COLO668 (cell line): ENCODE results near the gene TMEM101.
"Not testable (repeated sequence)": the region's sequence is repeated elsewhere in the genome, so short reads cannot be mapped to it uniquely, and the experiment has no call there.

ENCODE experiments used
- DNase-seq: peaks from one replicate; lab custom pipeline; 2025; ENCODE audit not compliant: unreplicated experiment; lab: John Stamatoyannopoulos, UW

The TMEM101 gene

DNA sequence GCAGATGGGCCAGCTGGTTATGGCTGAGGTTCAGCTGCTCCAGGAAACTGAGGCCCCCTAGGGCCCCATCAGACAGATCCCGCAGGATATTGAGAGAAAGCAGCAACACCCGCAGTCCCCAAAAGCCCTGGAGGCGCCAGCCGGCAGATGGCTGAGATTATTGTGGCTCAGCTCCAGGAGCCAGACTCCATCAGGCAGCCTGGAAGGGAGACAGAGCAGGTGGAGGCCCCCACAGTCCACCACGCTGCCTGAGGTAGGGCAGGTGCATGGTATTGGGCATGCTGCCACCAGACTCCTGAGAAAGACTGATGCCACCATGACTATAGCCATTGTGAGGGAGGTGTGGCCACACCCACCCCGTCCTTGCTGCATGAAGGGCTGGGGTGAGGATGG lies 9.5 kb upstream of the TMEM101 start:
- DNase-seq, result peak; percentile 52

DNA sequence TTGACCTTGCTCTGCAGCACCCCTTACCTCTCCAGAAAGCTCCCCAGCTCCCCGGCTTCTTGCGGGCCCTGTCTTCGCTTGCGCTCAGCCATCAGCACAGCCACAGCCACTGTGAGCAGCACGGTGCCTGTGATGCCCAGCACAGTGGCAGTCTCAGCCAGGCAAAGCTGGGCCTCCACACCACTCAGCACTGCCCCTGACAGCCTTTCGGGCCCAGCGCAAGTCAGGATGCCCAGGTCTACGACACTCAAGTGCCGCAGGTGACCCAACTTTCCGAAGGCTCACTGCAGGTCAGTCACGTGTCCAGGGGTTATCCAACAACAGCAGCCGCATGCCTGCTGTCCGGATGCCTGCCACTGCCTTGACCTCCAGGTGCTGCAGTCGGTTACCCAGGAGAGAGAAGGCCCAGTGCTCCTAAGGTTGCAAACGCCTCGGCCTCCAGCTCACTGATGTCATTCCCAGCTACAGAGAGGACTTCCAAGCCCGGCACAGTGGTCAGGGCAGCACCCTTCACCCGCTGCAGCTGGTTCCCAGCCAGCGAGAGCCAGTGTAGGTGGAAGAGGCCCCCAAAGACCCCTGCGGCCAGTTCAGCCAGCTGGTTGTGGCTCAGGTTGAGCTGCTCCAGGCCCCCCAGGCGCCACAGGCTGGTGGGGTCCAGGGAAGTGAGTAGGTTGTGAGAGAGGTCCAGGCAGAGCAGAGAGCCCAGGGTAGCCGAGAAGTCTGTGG lies 8.9 kb upstream of the TMEM101 start:
- DNase-seq, result no peak

DNA sequence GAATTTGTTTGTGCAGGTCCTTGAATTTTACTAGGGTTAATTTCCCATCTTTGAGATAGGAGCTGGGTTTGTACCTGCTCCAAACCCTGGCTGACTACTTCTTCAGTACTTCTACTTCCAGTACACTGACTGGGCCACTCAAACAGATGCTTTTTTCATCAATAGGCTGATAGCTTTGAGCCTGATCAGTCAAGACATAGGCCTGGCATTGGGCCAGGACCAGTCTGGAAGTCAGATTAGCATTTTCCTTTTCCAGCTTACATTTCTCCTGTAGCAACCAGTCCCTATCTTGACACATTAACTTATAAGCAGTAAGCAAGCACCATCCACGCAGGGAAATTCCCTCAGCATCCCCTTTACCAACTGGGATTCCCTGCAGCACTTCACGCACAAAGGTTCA lies 7.5 kb upstream of the TMEM101 start:
- no peak for DNase-seq

DNA sequence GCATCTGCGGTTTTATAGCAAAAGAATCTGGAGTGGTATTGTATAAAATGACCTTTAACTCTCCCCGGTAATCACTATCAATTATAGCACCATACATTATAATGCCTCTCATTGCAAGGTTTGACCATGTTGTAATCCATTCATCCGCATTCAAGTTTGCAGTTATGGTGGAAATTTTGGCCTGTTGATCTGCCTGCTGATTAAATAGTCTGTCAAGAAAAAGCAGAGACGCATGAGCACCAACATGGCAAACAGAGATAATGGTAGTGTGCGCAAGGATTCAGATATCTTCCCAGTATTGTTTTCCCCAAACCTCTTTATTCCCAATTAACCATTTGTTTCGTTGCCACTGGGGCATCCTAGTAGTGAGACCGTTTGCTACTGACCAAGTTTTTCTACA lies 6.5 kb upstream of the TMEM101 start:
- DNase-seq, result not testable (repeated sequence)

DNA sequence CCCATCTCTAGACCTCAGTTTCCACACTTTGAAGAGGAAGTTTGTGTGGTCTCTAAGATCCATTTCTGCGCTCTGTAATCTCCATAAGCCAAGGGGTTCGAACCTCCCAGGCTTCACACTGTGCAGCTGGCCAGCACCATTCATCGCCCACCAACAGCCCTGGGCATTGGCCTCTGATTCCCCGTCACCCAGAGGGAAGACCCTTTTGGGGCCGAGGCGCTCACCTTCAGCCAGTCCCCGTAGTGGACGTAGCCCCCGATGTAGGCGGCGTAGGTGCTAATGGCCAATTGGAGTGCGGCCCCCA lies 678 bp downstream of the TMEM101 start:
- no peak for DNase-seq

DNA sequence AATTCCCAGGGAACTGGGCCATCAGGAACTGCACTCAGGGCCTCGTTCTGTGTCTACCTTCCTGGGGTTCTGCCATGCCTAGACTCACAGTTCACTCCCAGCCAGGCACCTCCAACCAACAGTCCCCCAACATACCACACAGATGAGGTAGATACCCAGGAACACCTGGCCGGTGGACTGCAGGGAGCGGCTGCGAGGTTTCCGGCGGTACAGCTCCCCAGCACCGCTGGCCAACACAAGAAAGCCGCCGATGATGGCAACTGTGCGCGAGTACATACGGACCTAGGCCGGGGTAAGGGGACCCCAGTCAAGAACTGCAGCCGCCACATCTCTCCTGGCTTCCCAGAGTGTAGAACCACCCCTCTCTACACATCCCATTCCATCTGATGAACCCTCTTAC lies 1.9 kb downstream of the TMEM101 start:
- no peak for DNase-seq

DNA sequence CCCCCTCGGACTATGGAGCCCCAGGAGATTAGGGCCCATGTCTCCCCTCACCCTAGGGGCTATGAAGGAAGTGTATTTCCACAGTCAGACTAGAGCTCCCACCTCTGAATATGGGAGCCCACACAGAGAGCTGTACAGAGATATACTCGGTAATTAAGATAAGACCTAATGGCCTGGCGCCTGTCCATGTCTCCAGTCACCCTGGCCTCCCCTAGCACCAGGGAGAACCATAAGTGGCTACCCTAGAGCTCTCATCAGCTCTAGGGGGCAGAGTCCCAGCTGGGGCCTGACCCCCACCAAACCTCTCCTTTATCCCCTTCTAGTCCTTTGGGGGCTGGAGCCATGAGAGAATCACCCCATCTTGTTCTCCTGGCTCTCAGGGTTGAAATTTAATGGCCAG lies 2.4 kb downstream of the TMEM101 start:
- DNase-seq, result no peak

DNA sequence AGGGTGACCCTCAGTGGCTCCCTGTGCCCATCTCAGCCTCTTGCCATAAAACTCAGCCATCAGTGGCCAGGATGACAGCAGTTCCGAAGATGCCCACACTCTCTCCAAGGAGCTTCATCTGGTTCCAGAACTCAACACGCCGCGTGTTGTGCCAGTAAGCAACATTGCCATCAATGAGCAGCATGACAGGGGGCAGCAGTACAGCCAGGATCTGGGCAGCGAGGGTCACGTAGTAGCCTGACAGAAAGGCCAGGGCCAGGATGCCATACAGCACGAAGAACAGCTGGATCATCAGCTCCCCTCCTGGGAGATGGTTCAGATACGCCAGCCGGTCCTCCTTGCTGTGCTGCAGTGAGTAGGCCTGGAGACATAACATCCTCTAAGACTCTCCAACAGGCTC lies 2.9 kb downstream of the TMEM101 start:
- no peak for DNase-seq

DNA sequence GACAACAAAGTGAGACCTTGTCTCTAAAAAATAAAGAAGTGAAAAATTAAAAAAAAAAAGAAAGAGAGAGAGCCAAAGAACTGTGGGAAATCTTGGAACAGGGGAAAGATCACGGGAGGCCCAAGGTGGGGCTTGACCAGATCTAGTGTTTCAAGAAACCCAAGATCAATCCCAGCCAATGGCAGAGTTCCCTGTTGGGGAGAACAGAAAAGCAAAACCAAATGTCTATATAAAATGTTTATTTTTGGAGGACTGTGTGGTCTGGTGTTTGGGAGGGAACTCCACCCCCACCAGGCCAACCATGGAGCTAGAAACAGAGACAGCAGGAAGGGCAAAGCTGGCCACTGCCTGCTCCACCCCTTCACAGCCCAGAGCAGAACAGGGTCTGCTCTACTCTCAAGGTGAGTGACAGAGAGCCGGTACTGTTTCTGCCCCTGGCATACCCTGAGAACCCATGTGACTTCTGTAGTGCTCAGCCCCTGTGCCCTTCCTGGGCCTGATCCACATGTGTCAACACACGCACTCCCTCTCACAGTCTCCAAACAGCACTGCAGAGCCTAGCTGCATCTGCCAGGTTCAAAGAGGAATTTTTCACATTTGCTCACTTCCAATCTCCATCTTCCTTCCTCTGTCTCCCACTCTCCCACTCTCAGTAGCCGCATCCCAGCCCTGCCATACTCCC lies 3.7 kb downstream of the TMEM101 start:
- DNase-seq, result no peak

DNA sequence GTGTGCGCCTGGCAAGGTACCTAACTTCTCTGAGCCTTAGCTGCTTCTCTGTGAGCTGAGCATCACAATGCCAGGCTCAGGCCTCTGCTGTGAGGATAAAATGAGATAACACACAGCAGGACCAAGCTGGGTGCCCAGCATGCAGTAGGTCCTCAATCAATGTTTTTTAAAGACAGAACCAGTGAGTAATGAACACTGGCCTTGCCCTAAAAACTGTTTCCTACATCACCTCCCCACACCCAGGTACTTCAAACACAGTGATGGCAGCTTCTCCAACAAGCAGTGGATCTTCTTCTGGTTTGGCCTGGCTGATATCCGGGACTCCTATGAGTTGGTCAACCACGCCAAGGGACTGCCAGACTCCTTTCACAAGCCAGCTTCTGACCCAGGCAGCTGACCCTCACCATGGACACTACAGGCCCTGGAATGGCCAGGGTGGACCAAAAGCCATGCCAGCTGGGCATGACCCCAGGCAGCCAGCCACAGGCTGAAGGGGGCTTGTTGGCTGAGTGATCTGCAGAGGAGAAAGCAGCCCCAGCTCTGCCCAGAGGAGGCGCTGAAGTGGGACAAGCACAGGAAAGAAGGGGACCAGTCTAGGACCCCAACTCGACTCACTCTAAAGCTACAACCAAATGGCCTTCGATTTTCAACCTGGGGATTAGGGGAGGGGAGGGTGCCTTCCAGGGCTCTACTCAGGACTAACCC lies 6.4 kb downstream of the TMEM101 start:
- DNase-seq, result no peak

DNA sequence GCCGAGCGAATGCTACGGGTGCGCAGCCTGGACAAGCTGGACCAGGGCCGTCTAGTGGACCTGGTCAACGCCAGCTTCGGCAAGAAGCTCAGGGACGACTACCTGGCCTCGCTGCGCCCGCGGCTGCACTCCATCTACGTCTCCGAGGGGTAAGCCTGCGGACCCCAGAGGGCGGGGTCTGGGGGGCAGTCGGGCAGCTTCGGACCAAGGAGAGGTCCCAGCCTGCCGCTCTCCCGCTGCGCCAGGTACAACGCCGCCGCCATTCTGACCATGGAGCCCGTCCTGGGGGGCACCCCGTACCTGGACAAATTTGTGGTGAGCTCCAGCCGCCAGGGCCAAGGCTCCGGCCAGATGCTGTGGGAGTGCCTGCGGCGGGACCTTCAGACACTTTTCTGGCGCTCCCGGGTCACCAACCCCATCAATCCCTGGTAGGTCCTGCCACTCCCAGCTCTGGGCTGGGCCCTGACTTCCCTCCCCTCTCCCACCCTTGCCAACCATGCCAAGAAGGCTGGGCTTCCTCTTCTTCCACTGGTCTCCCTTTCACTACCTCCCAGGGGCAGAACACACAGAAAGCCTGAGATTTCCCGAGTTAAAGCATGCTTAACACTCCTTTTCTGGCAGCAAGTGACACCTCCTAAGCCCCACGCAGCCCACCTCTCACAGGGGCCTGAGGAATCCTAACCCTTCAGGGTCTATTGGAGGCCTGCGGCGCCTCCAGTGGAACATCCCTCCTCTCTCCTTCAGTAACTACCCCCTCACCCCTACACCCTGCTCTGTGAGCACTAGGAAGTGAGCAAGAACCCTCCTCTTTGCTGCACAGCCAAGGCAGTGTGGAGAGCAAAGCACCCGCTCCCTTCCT lies 7.2 kb downstream of the TMEM101 start:
- no peak for DNase-seq

DNA sequence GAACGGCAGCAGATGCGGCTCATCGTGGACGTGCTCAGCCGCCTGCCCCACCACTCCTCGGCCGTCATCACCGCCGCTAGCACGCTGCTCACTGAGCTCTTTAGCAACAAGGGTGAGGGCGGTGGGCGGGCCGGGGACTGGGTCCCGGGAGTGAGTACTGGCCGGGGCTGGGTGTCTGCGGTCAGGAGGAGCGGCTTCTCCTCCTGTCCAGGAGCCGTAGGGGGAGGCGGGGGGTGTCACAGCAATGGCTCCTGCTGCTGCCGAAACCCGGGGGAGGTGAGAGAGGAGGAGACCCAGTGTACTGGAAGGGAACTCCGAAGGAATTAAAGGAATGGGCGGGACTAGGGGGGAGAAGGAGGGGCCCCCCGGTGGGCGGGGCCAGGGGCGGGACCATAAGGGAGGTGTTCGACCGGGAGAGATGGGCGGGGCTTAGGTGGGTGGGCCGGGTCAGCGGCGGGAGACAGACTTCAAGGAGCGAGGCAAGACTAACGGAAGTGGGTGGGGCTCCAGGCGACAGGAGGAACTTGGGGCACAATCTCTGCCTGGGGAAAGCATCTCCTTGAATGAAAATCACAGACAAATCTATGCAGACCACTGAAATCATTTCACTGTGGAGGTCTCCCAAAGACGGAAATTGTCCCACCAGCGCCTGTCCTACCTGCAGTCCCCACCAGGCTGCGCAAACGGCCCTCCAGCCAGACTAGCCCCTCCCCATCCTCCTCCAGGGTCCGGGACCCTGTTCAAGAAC lies 8.0 kb downstream of the TMEM101 start:
- peak; percentile 75 for DNase-seq

DNA sequence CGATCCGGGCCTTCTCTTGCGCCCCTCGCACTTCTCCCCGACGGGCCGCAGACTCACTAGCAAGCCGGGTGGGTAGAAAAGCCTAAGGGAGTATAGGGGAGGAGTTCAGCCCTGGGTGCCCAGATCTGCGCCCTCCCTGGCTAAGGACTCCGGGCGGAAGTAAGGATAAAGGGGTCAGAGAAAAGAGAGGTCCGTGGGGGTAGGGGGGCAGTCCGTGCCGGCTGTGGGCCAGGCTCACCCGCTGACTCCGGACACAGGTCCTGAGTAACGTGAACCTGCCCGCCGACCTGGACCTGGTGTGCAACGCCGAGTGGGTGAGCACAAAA lies 8.5 kb downstream of the TMEM101 start:
- no peak for DNase-seq

DNA sequence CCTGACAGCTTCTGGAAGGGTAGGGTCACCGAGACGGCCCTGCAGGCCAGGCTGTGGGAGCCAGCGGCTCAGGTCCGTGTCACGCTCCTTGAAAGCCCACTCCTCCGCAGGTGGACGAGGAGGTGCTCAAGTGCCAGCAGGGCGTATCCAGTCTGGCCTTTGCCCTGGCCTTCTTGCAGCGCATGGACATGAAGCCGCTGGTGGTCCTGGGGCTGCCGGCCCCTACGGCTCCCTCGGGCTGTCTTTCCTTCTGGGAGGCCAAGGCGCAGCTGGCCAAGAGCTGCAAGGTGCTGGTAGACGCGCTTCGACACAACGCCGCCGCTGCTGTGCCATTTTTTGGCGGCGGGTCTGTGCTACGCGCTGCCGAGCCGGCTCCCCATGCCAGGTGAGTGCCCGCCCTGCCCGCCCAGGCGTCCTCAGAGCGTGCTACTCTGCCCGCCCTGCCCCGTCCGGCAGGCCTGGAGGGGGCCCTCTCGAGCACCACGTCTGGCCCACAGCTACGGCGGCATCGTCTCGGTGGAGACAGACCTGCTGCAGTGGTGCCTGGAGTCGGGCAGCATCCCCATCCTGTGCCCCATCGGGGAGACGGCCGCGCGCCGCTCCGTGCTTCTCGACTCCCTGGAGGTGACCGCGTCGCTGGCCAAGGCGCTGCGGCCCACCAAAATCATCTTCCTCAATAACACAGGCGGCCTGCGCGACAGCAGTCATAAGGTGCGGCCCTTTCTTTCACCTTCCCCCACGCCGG lies 9.1 kb downstream of the TMEM101 start:
- peak; percentile 66 for DNase-seq

DNA sequence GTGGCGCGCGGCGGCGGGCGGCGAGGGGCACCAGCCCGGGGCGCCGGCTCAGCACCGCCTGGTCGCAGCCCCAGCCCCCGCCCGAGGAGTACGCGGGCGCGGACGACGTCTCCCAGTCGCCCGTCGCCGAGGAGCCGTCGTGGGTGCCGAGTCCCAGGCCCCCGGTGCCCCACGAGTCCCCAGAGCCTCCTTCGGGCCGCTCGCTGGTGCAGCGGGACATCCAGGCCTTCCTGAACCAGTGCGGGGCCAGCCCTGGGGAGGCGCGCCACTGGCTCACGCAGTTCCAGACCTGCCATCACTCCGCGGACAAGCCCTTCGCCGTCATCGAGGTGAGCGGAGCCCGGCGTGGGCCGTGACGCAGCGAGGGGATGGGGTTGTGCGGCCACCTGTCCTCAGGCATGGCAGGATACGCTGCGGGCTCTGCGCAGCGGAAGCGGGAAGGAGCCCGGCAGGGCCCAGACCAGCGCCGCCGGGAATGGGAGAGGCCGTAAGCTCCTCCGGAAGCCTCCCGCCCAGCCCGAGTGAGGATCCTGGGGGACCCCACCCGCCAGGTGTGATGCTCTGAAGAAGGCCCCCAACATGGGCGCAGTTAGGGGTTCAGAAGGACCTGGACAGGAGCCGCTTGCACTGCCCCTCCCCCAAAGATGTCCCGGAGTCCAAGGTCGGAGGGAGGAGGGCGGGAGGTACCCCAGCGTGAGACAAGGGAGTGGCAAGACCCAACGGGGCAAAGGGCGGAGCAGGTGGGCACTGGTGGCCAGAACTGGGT lies 9.8 kb downstream of the TMEM101 start:
- DNase-seq, result peak; percentile 53

DNA sequence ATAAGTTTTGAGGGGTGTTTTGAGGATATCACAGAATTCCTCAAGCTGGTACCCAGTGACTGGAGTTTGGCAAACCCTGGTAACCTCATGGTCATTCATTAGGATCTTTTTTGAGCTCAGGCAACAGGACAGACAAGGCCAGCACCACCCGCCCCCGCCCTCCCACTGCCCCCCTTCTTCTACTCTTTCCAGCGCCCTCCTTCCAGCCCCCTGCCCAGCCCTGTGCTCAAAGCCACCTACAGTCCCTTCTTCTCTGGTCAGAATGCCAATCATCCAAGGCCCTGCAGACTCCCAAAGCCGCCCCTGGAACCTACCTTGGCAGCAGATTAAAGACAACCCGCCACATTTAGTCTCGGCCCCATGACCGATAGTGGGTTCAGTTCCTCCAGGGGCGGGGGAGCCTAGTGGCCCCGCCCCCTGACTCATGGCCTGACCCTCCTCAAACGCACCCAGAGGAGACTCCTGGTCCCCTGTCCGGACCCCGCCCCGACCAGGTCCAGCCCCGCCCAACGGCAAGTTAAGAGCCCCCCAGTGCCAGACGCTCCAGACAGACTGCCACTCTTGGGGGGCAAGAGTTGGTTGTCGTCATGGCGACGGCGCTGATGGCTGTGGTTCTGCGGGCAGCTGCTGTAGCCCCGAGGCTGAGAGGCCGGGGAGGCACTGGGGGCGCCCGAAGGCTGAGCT lies 10.5 kb downstream of the TMEM101 start, which contains the start of gene NAGS:
Gene NAGS (plus strand): TSS at position 546 of the 684 bp plus-strand sequence. CDS start 42 bp downstream, at position 588.
- peak; percentile 31 for DNase-seq

DNA sequence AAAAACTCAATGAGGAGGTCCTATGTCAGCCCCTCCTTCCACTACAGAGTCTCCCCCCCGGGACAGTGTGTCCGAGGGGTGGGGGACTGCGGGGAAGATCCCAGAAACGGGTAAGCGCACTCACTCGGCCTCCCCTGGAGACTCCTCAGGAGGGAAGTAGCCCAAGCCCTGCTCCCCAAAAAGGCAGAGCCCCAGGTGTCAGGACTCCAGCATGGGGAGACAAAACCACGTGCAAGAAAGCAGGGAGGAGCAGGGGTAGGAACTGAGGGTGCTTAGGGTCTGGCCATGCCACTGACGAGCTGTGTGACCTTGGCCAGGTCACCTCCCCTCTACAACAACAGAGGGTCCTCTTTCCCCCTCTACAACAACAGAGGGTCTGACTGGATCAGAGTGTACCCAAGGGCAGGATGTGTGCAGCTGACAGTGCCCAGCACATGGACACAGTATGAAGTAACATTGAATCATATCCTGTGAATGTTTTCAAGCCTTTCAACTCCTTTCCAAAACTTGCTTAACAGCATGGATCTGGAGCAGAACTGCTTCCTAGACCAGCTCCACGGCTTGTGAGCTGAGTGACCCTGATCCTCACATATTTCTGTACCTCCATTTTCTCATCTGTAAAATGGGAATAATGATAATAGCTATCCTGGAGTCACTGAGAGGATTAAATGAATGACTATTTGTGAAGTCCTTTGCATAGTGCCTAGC lies 12.5 kb downstream of the TMEM101 start:
- no peak for DNase-seq

DNA sequence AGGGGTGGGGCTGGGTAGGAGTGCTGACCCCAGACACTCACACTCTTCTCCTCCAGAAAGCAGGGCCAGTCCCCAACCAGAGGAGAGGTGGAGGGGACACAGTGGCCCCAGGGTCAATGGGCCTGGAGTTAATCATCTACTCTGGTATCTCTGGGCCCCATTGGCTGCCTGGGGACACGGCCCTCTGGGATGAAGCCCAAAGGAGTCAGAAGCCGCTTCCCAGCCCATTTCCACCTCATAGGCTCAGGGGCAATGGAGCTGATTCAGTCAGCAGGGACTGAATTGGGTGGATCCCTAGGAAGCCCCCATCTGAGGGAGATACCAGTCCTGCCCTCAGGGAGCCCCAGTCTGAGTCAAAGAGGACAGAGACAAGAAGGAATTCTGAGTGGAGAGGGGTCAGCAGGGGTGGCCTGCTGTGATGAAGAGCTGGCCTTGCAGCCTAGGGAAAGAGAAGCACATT lies 13.3 kb downstream of the TMEM101 start:
- DNase-seq, result no peak
